HepG2 (cell line): ENCODE measurements around the gene TMEM223. TPM values are rescaled to one million over a fixed set of nuclear protein-coding genes. Genes with fewer than 3 reads are reported as not detected.

Source experiments
- BCL6 ChIP-seq: IDR thresholded peaks from 2 replicates; pipeline ENCODE4 v1.6.1; 2016; ENCODE audit warnings: missing genetic modification reagents, missing compliant biosample characterization
- CENPX ChIP-seq: sonication (generic); formaldehyde crosslinking; IDR thresholded peaks from 2 replicates; pipeline ENCODE4 v1.9.0; 2021; ENCODE audit warnings: mild to moderate bottlenecking, missing genetic modification reagents, moderate library complexity
- CREM ChIP-seq, 2 experiments: sonication (generic) in 1 of 2; formaldehyde crosslinking in 1 of 2; IDR thresholded peaks; 2 replicates each; pipeline versions ENCODE4 v1.4.0 to v1.6.1; 2016 to 2020; ENCODE audit warnings: antibody characterized with exemption in 1 of 2, mild to moderate bottlenecking in 1 of 2, missing genetic modification reagents in 1 of 2
- ELF4 ChIP-seq: sonication (generic); formaldehyde crosslinking; IDR thresholded peaks from 2 replicates; pipeline ENCODE4 v1.5.0; 2020; ENCODE audit warnings: missing genetic modification reagents, mild to moderate bottlenecking, moderate library complexity, borderline replicate concordance
- HNF4G ChIP-seq, 2 experiments: sonication (generic) in 1 of 2; formaldehyde crosslinking in 1 of 2; IDR thresholded peaks; 2 replicates each; pipeline versions ENCODE4 v1.4.0 to v1.6.1; 2011 to 2020; ENCODE audit warnings: borderline replicate concordance in 2 of 2, low read depth in 2 of 2, mild to moderate bottlenecking in 2 of 2, low read length in 1 of 2, missing genetic modification reagents in 1 of 2, moderate library complexity in 1 of 2
- KDM3A ChIP-seq: IDR thresholded peaks from 2 replicates; pipeline ENCODE4 v1.6.1; 2018; ENCODE audit warnings: low read depth, missing compliant biosample characterization
- RCOR2 ChIP-seq: IDR thresholded peaks from 2 replicates; pipeline ENCODE4 v1.6.1; 2016; ENCODE audit warnings: missing biosample characterization, missing genetic modification reagents
- RFXANK ChIP-seq: IDR thresholded peaks from 2 replicates; pipeline ENCODE4 v1.6.1; 2016
- SOX13 ChIP-seq, 3 experiments: fragments of 450-650 bp in 1 of 3; sonication (generic) in 1 of 3; formaldehyde crosslinking in 1 of 3; IDR thresholded peaks in 2 of 3; conservative IDR thresholded peaks in 1 of 3; 2 replicates each; pipeline versions ENCODE4 v1.5.0 to v1.6.1; 2016 to 2020; ENCODE audit warnings: antibody characterized with exemption in 1 of 3, mild to moderate bottlenecking in 1 of 3, missing compliant biosample characterization in 1 of 3, missing genetic modification reagents in 1 of 3, moderate library complexity in 1 of 3
- SP4 ChIP-seq: sonication (generic); formaldehyde crosslinking; IDR thresholded peaks from 2 replicates; pipeline ENCODE4 v1.8.1; 2023; ENCODE audit warnings: mild to moderate bottlenecking, missing genetic modification reagents
- ZC3H13 ChIP-seq: sonication (generic); formaldehyde crosslinking; IDR thresholded peaks from 2 replicates; pipeline ENCODE4 v1.8.1; 2023; ENCODE audit warnings: mild to moderate bottlenecking, missing genetic modification reagents, moderate library complexity
- ZFAT ChIP-seq: sonication (generic); formaldehyde crosslinking; conservative IDR thresholded peaks from 2 replicates; pipeline ENCODE4 v1.8.1; 2023; ENCODE audit warnings: missing genetic modification reagents, inconsistent platforms
- ZFY ChIP-seq: sonication (generic); formaldehyde crosslinking; IDR thresholded peaks from 2 replicates; pipeline ENCODE4 v1.4.0; 2020; ENCODE audit warnings: missing genetic modification reagents
- ZGPAT ChIP-seq: IDR thresholded peaks from 2 replicates; pipeline ENCODE4 v1.6.1; 2016; ENCODE audit warnings: mild to moderate bottlenecking
- ZKSCAN8 ChIP-seq: IDR thresholded peaks from 2 replicates; pipeline ENCODE4 v1.6.1; 2016; ENCODE audit warnings: borderline replicate concordance, missing genetic modification reagents, missing compliant biosample characterization
- ZNF235 ChIP-seq: sonication (generic); formaldehyde crosslinking; IDR thresholded peaks from 2 replicates; pipeline ENCODE4 v1.8.1; 2023; ENCODE audit warnings: mild to moderate bottlenecking, missing genetic modification reagents, borderline replicate concordance
- ZNF362 ChIP-seq: sonication (generic); formaldehyde crosslinking; IDR thresholded peaks from 2 replicates; pipeline ENCODE4 v1.4.0; 2020; ENCODE audit warnings: missing genetic modification reagents, mild to moderate bottlenecking, borderline replicate concordance
- ZNF562 ChIP-seq: sonication (generic); formaldehyde crosslinking; IDR thresholded peaks from 2 replicates; pipeline ENCODE4 v1.8.0; 2022; ENCODE audit warnings: missing genetic modification reagents, borderline replicate concordance
- ZNF670 ChIP-seq: sonication (generic); formaldehyde crosslinking; IDR thresholded peaks from 2 replicates; pipeline ENCODE4 v1.8.0; 2022; ENCODE audit warnings: mild to moderate bottlenecking, missing genetic modification reagents, borderline replicate concordance
- ZNF883 ChIP-seq: sonication (generic); formaldehyde crosslinking; IDR thresholded peaks from 2 replicates; pipeline ENCODE4 v1.5.1; 2020; ENCODE audit warnings: mild to moderate bottlenecking, missing genetic modification reagents; ENCODE audit errors: not compliant biosample characterization
- polyA plus RNA-seq, 8 experiments: library from polyadenylated mRNA; depleted of rRNA in 3 of 8; stranded (reverse) in 7 of 8; unstranded in 1 of 8; fragments of >200 nt; fragmentation: Illumina TruSeq in 4 of 8; extraction: Trizol in 4 of 8; gene quantifications; 2 replicates each; pipeline versions ENCODE4 v1.2.1 to v1.2.3, GENCODE V29; 2011 to 2016; ENCODE audit warnings: low read depth in 4 of 8, missing spikeins in 1 of 8, mixed read lengths in 1 of 8; ENCODE audit not compliant: insufficient read depth in 1 of 8
- total RNA-seq, 5 experiments: library from RNA; depleted of rRNA; stranded (reverse); fragments of >200 nt; fragmentation: Illumina TruSeq; extraction: Trizol; gene quantifications; 2 replicates each; pipeline ENCODE4 v1.2.3, GENCODE V29; 2016; ENCODE audit warnings: low read depth in 1 of 5
- TF ChIP-seq, protein P1 (sequence below): sonication (generic); formaldehyde crosslinking; IDR thresholded peaks from 2 replicates; pipeline ENCODE4 v1.4.0; 2020; ENCODE audit warnings: missing genetic modification reagents

Gene TMEM223
- total and polyA plus RNA-seq, 2 of the 13 experiments (the other 11 are each of a cell fraction or from before 2014, with no cell fraction given): 19.5 to 24.9 TPM

- TF ChIP-seq CREM (IDR thresholded peaks at IDR 0.05) (peak; percentile 19), CREM (CRISPR knock-in tag; IDR thresholded peaks at IDR 0.05) (no peak), ZKSCAN8 (CRISPR knock-in tag) (no peak), ZNF235 (CRISPR knock-in tag) (no peak), ZC3H13 (CRISPR knock-in tag) (peak; percentile 76), ZFY (peak; percentile 79), CENPX (CRISPR knock-in tag) (no peak), BCL6 (CRISPR knock-in tag) (0 out of 2 replicates have a peak, but pooled peaks have one; percentile 8), ZNF562 (no peak), KDM3A (peak; percentile 67; the same call in 1 of the 2 replicates), RCOR2 (CRISPR knock-in tag) (peak; percentile 27; the same call in 1 of the 2 replicates), ZNF670 (CRISPR knock-in tag) (0 out of 2 replicates have a peak, but pooled peaks have one; percentile 34), ZNF362 (CRISPR knock-in tag) (0 out of 2 replicates have a peak, but pooled peaks have one; percentile 37), SP4 (CRISPR knock-in tag) (peak; percentile 42; the same call in 1 of the 2 replicates), ZGPAT (CRISPR knock-in tag) (peak; percentile 86; the same call in 1 of the 2 replicates), ZNF883 (CRISPR knock-in tag) (peak; percentile 56), ELF4 (CRISPR knock-in tag) (no peak), HNF4G (IDR thresholded peaks at IDR 0.05; ENCODE audit: borderline replicate concordance, low read depth, low read length) (peak; percentile 5; the same call in 1 of the 2 replicates), HNF4G (CRISPR knock-in tag; IDR thresholded peaks at IDR 0.05; ENCODE audit: borderline replicate concordance, low read depth) (peak; percentile 59), ZFAT (CRISPR knock-in tag) (0 out of 2 replicates have a peak, but pooled peaks have one; percentile 23), RFXANK (CRISPR knock-in tag) (0 out of 2 replicates have a peak, but pooled peaks have one; percentile 72), SOX13 (IDR thresholded peaks at IDR 0.05) (no peak), SOX13 (CRISPR knock-in tag; conservative IDR thresholded peaks at IDR 0.05 in 1 of 2, IDR thresholded peaks at IDR 0.05 in 1 of 2) (peak in 1 of 2 experiments; percentile 21; a peak in 1 of 4 replicates)
- TF ChIP-seq, protein P1, sequence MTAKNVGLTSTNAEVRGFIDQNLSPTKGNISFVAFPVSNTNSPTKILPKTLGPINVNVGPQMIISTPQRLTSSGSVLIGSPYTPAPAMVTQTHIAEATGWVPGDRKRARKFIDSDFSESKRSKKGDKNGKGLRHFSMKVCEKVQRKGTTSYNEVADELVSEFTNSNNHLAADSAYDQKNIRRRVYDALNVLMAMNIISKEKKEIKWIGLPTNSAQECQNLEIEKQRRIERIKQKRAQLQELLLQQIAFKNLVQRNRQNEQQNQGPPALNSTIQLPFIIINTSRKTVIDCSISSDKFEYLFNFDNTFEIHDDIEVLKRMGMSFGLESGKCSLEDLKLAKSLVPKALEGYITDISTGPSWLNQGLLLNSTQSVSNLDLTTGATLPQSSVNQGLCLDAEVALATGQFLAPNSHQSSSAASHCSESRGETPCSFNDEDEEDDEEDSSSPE: 0 out of 2 replicates have a peak, but pooled peaks have one; percentile 68
These were observed 20.4 kb downstream of the TMEM223 start, which contains the start of gene TAF6L (continued) for GRCh38 chr11:62771144-62772021.
